GM21786 (cell line): ENCODE measurements around the gene C10orf90.
"Not testable (repeated sequence)": the region's sequence is repeated elsewhere in the genome, so short reads cannot be mapped to it uniquely, and the experiment has no call there.

Experiments
- ATAC-seq: cut with Tn5 transposase; IDR thresholded peaks from one replicate; pipeline ENCODE4 v1.9.1; 2021; ENCODE audit not compliant: unreplicated experiment

The C10orf90 gene

GRCh38 chr10:126397640-126398382 is 272.7 kb downstream of the C10orf90 start:
- no peak for ATAC-seq

- ATAC-seq: no peak
Observed at GRCh38 chr10:126397156-126397555, 273.3 kb downstream of the C10orf90 start.

- ATAC-seq: no peak
Observed at GRCh38 chr10:126394948-126395347, 275.5 kb downstream of the C10orf90 start.

GRCh38 chr10:126393076-126393475 is 277.4 kb downstream of the C10orf90 start:
- no peak for ATAC-seq

GRCh38 chr10:126392469-126392868 is 278.0 kb downstream of the C10orf90 start:
- ATAC-seq: no peak

- no peak for ATAC-seq
Observed at GRCh38 chr10:126392068-126392467, 278.4 kb downstream of the C10orf90 start.

- ATAC-seq: no peak
Observed at GRCh38 chr10:126391192-126391885, 279.2 kb downstream of the C10orf90 start.

GRCh38 chr10:126390324-126390723 is 280.2 kb downstream of the C10orf90 start:
- ATAC-seq: no peak

GRCh38 chr10:126387931-126388911 is 282.3 kb downstream of the C10orf90 start, which contains the start of gene ADAM12:
Gene ADAM12 (minus strand): TSS chr10:126388477. CDS start chr10:126388145, 332 bp downstream.
- ATAC-seq: no peak

GRCh38 chr10:126387041-126387921 is 283.2 kb downstream of the C10orf90 start:
- ATAC-seq: no peak

GRCh38 chr10:126384269-126384873 is 286.1 kb downstream of the C10orf90 start:
- no peak for ATAC-seq

- no peak for ATAC-seq
Observed at GRCh38 chr10:126380352-126381076, 290.0 kb downstream of the C10orf90 start.

GRCh38 chr10:126379166-126379565 is 291.3 kb downstream of the C10orf90 start:
- not testable (repeated sequence) for ATAC-seq

- ATAC-seq: no peak
Observed at GRCh38 chr10:126376956-126377355, 293.5 kb downstream of the C10orf90 start.

GRCh38 chr10:126375926-126376554 is 294.5 kb downstream of the C10orf90 start:
- ATAC-seq: no peak

GRCh38 chr10:126375299-126375698 is 295.2 kb downstream of the C10orf90 start:
- ATAC-seq: no peak
